ENCODE data around the gene TM7SF2.

DNA sequence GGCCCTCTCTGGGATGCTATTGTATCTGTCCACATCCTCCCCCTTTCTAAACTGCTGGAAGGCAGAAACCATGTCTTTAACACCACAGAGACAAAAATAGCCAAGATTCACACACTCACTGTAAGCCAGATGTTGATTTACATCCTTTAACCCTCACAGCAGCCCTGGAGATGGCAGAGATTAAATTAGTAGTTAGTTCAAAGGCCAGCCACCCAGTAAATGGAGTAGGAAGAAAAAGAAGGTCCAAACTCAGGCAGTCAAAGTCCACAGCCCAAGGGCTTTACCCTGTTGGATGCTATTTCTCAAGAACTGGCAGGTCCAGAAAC lies 8.0 kb downstream of the TM7SF2 start:
- no peak for TF ChIP-seq CTCF (IDR thresholded peaks at IDR 0.05; ENCODE audit: low read depth, low read length, poor library complexity, severe bottlenecking)
- TF ChIP-seq EZH2phosphoT487 (IDR thresholded peaks at IDR 0.05; ENCODE audit: borderline replicate concordance, low read length): no peak

All from DOHH2 (cell line).